ENCODE results near the gene ANO6.

The ANO6 gene

DNA sequence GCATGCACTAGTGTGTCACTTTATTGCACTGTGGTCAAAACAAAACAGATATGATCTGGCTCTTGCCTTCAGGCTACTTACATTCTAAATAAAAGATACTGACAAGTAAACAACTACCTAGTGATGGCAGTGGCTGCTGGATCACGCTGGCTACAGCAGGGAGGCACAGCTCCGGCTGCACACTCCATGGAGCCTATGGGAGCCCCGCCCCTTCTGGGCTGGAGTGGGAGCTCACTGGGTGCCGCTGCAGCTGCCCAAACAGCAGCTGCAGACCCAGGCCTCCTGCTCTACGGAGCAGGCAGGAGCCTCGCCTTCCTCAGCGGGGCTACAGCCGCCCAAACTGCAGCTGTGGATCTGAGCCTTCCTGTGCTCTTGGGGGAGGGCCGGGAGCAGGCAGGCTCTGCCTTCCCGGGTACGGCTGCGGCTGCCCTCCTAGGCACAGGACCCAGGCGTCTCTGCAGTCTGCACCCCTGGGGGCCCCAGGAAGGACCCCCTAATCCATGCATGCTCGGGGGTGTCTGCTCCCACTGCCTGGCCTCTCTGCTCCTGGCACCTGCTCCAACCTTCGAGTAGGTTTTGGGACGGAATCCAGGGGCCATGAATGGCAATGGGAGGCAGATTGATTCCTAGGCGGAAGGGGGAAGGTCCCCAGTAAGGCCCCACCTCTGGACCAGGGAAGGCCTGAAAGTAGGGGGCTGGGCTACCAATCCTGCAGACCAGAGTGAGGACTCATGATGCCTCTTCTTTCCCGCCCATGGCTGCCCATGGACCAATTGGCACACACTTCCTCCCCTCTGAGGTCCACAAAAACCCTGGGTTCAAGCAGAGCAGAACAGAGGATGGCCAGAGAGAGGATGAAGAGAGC lies 253.1 kb downstream of the ANO6 start:
- no peak for DNase-seq

DNA sequence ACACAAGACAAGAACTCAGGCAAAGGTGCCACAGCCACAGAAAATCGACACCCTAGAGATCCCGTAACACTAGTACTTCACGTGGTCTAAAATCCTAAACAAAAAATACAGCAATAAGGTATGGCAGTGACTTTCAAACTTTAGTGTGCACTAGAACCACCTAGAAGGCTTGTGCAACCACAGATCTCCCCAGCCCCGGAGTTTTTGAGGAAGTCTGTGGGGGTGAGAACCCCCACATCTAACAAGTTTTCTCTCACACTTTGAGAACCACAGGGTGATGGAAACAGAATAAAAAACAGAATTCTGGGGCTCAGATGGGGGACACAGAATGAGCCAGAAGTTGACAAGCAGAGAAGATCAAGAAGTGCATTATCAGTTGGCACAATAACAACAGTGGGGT lies 254.0 kb downstream of the ANO6 start:
- no peak for DNase-seq

DNA sequence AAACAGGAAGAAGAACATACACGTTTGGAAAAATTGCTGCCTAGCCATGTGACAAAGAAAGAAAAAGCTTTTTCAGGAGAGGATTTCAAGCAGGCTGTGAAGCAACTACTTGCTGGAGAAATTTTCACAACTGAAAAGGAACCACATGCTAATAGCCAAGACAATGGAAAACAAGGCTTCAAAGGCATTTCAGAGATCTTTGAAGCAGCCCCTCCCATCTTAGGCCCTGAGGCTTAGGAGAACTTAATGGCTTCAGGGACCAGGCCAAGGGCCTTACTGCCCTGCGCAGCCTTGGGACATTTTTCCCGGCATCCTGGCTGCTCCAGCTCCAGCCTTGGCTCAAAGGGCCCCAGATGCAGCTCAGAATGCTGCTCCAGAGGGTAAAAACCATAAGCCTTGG lies 257.7 kb downstream of the ANO6 start:
- no peak for DNase-seq

DNA sequence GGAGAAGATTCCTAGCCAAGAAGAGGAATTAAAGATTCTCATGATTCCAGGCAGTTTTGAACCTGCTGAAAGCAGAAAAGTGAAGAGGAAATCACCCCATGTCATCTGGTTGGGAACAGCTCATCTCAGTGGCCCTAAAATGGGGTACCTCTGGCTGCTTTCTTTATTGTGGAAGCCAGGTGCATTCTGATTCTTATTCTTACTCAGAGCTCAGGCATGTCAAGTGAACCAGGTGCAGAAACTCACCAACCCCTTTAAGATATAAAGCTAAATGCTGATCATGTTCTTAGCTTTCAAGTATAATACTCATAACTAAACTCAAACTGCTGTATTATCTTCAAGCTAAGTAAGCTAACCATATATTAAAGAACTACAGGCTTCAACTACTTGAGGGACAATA lies 259.7 kb downstream of the ANO6 start:
- no peak for DNase-seq

DNA sequence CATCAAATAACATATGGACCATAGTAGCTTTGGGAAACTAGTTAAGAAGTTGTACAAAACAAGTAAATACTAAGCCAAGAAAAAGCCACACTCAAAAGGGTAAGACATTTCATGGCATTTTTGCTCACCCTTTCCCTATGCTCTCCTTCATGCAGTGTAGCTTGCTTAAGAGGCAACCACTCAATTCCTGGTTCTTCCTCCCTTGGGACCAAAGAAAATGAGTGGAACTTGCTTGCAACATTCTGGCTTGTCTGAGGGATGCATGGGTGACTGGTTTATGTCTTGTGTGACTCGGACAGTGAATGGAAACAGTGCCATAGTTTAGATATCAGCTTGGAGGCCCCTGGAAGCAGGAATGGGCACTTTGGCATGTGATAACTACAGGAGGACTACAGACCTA lies 261.6 kb downstream of the ANO6 start:
- peak; percentile 14 for DNase-seq

DNA sequence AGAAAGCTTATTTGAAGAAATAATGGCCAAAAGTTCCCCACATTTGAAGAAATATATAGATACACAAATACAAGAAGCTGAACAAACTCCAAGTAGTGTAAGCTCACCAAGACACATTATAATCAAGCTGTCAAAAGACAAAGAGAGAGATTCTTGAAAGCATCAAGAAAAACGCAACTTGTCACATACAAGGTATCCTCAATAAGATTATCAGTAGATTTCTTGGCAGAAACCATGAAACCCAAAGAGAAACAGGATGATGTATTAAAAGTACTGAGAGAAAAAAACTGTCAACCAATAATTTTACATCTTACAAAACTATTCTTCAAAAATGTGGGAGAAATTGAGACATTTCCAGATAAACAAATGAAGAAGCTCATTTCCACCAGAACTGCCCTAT lies 263.0 kb downstream of the ANO6 start:
- no peak for DNase-seq

DNA sequence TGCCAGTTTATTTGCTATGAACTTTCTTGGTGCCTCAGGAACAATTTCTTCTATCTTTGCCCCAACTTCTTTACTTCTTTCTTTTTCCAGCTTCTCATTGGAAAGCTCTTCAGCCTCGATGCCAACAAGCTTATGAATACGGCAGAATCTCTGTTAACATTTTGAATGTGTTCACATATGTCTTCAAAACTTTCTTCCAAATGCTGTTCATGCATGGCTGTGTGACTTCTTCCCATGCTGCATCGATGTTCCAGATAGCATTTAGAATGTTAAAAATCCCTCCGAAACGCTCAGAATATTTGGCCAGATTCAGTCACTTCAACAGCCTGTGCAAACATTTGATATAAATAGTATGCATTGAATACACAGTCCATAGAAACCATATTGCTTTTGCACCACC lies 265.9 kb downstream of the ANO6 start:
- DNase-seq: no peak

DNA sequence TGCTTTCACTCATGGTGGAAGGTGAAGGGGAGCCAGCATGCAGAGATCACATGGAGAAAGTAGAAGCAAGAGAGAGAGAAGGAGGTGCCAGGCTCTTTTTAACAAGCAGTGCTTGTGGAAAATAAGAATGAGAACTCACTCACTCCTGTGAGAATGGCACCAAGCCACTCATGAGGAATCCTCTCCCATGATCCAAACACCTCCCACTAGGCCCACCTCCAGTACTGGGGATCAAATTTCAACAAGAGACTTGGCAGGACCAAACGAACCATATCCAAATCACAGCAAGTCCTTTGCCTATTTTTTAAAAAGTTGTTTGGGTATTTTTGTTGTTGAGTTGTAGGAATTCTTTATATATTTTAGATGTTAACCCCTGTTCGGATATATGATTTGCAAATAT lies 267.7 kb downstream of the ANO6 start:
- peak; percentile 1 for DNase-seq
